Right lobe of liver (tissue), 4 donors: ENCODE results near the gene WWC2.

Experiments
- CTCF ChIP-seq, 4 donors: fragments of 200-600 bp in 3 of 4; fragments of 450-650 bp in 1 of 4; IDR thresholded peaks; one replicate each; pipeline versions ENCODE4 v1.5.1 to v1.8.0; 2016 to 2022; ENCODE audit warnings: antibody characterized with exemption in 4 of 4, mild to moderate bottlenecking in 2 of 4
- POLR2A ChIP-seq: fragments of 450-650 bp; IDR thresholded peaks from one replicate; pipeline ENCODE4 v1.6.1; 2017; ENCODE audit warnings: antibody characterized with exemption, mild to moderate bottlenecking
- donor health status: DM: no; HTN: no; CAD: no.
- donor health status: DM: no; HTN: no; CAD: no.
- donor health status: DM: no; HTN: yes; CAD: no.

- no peak for TF ChIP-seq CTCF (IDR thresholded peaks at IDR 0.05)
- TF ChIP-seq POLR2A: no peak
Observed at GRCh38 chr4:183295711-183296110, 196.7 kb downstream of the WWC2 start.
